Fibroblast of pulmonary artery (primary cell): ENCODE data around the gene ZNF385C.

ENCODE experiments used
- DNase-seq: peaks from one replicate; pipeline ENCODE4 v3.0.0-alpha.2; 2010; ENCODE audit warnings: low read depth
- H3K4me3 ChIP-seq: replicated peaks from 2 replicates; pipeline ENCODE4 v1.5.1; 2011; ENCODE audit warnings: low read depth, mild to moderate bottlenecking, control low read depth, low read length, moderate library complexity
- CTCF ChIP-seq: IDR thresholded peaks from 2 replicates; pipeline ENCODE4 v1.5.1; 2011; ENCODE audit warnings: mild to moderate bottlenecking, control low read depth, low read length, inconsistent platforms; ENCODE audit errors: missing control alignments

Gene ZNF385C

GRCh38 chr17:42124256-42124655 is 26.0 kb upstream of the ZNF385C start:
- no peak for DNase-seq
- TF ChIP-seq CTCF: no peak
- no peak overlapping the region for H3K4me3 ChIP-seq

GRCh38 chr17:42122371-42123303 is 24.4 kb upstream of the ZNF385C start, which contains the start of gene HSPB9:
TSS of gene HSPB9 (plus strand) at chr17:42122804. CDS start at chr17:42122851, 47 bp downstream.
- DNase-seq: no peak
- no peak for TF ChIP-seq CTCF
- H3K4me3 ChIP-seq: no peak within 1 kb of the TSS

GRCh38 chr17:42120770-42121769 is 22.8 kb upstream of the ZNF385C start, which contains the start of gene KAT2A:
TSS of gene KAT2A (minus strand) at chr17:42121367. CDS start at chr17:42121304, 63 bp downstream.
- DNase-seq: peak; percentile 83
- no peak for TF ChIP-seq CTCF
- H3K4me3 ChIP-seq: peak within 1 kb of the TSS; percentile 59

- peak overlapping the region; percentile 59 for H3K4me3 ChIP-seq
- no peak for DNase-seq
- no peak for TF ChIP-seq CTCF
Observed at GRCh38 chr17:42120161-42120769, 22.0 kb upstream of the ZNF385C start.

GRCh38 chr17:42119301-42119700 is 21.0 kb upstream of the ZNF385C start:
- no peak overlapping the region for H3K4me3 ChIP-seq
- no peak for DNase-seq
- no peak for TF ChIP-seq CTCF

- peak; percentile 61 for TF ChIP-seq CTCF
- DNase-seq: peak; percentile 50
- H3K4me3 ChIP-seq: no peak overlapping the region
Observed at GRCh38 chr17:42118545-42118944, 20.3 kb upstream of the ZNF385C start.
